ENCODE data around the gene NFATC1. TPM values are rescaled to one million over a fixed set of nuclear protein-coding genes. Genes with fewer than 3 reads are reported as not detected.

NFATC1 gene
- polyA plus RNA-seq (2013, experiment 1 of 2): 4.7 TPM
- 5.2 TPM for polyA plus RNA-seq (2013, experiment 2 of 2)

DNA sequence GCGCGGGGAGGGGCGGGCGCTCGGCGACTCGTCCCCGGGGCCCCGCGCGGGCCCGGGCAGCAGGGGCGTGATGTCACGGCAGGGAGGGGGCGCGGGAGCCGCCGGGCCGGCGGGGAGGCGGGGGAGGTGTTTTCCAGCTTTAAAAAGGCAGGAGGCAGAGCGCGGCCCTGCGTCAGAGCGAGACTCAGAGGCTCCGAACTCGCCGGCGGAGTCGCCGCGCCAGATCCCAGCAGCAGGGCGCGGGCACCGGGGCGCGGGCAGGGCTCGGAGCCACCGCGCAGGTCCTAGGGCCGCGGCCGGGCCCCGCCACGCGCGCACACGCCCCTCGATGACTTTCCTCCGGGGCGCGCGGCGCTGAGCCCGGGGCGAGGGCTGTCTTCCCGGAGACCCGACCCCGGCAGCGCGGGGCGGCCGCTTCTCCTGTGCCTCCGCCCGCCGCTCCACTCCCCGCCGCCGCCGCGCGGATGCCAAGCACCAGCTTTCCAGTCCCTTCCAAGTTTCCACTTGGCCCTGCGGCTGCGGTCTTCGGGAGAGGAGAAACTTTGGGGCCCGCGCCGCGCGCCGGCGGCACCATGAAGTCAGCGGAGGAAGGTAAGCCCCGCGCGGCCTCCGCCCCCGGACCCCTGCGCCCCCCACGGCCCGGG lies at the start of gene NFATC1:
TSS of gene NFATC1 (plus strand) at position 170 of the 644 bp plus-strand sequence. CDS start at position 465, 295 bp downstream.
- Histone ChIP-seq H3K4ac (ENCODE audit: low read length) (no peak within 1 kb of the TSS), H3K4me1 (ENCODE audit: control insufficient read depth in 2 of 2, insufficient read depth in 1 of 2, low read depth in 1 of 2, low read length in 2 of 2) (peaks cover 4 to 7% of the 10 kb centered on the region in 2 donors), H3K9ac (ENCODE audit: low read depth, low read length, poor library complexity) (peak within 1 kb of the TSS; percentile 60), H3K4me2 (ENCODE audit: insufficient read depth, low read length, poor library complexity, severe bottlenecking) (peak within 1 kb of the TSS; percentile 69), H3K36me3 (replicated peaks in 1 of 2; ENCODE audit: control insufficient read depth in 2 of 2, insufficient read depth in 2 of 2, low read length in 2 of 2) (no peaks in the 10 kb centered on the region), H3K4me3 (ENCODE audit: low read length in 2 of 2) (peak within 1 kb of the TSS; percentile 22 to 80), H2AFZ (ENCODE audit: low read length) (peak within 1 kb of the TSS; percentile 87), H3K9me3 (replicated peaks in 1 of 2; ENCODE audit: control insufficient read depth in 2 of 2, insufficient read depth in 1 of 2, low read depth in 1 of 2, low read length in 2 of 2) (no peaks in the 10 kb centered on the region), H3K27me3 (ENCODE audit: control insufficient read depth in 3 of 3, insufficient read depth in 3 of 3, low read depth in 1 of 3, low read length in 3 of 3) (peaks cover 55 to 76% (median 71%) of the 10 kb centered on the region in 3 experiments), H3K27ac (replicated peaks; ENCODE audit: low read length) (no peak within 1 kb of the TSS), H3K18ac (ENCODE audit: low read length) (peak within 1 kb of the TSS; percentile 95), H2BK12ac (ENCODE audit: low read length) (no peak within 1 kb of the TSS), H2BK120ac (ENCODE audit: low read depth, low read length) (no peak within 1 kb of the TSS), H2BK5ac (ENCODE audit: low read length) (no peak within 1 kb of the TSS), H3K23ac (ENCODE audit: low read depth, low read length, poor library complexity) (peak within 1 kb of the TSS; percentile 85), H2BK15ac (ENCODE audit: low read length) (peak within 1 kb of the TSS; percentile 67), H4K91ac (ENCODE audit: low read depth, low read length, poor library complexity) (no peak within 1 kb of the TSS), H4K8ac (ENCODE audit: low read depth, low read length) (peak within 1 kb of the TSS; percentile 17), H3K79me1 (ENCODE audit: low read depth, low read length) (no peaks in the 10 kb centered on the region), H2AK5ac (ENCODE audit: low read depth, low read length) (no peak within 1 kb of the TSS), H3K14ac (ENCODE audit: low read length) (peak within 1 kb of the TSS; percentile 31)
- peak; percentile 65 for DNase-seq (ENCODE audit: low spot score)
- no CpG with 5 or more reads among the region's 91 CpGs for WGBS, 2 donors (ENCODE audit: extremely low coverage in 2 of 2, insufficient read length in 2 of 2, insufficient replicate concordance in 1 of 2)

- Histone ChIP-seq H3K79me1 (ENCODE audit: low read depth, low read length) (peaks cover 6% of the 10 kb centered on the region), H2AK5ac (ENCODE audit: low read depth, low read length) (no peak overlapping the region), H3K27me3 (ENCODE audit: control insufficient read depth in 3 of 3, insufficient read depth in 3 of 3, low read depth in 1 of 3, low read length in 3 of 3) (no peaks in the 10 kb centered on the region), H2AFZ (ENCODE audit: low read length) (no peak overlapping the region), H2BK120ac (ENCODE audit: low read depth, low read length) (no peak overlapping the region), H3K4me3 (ENCODE audit: low read length in 2 of 2) (peak overlapping the region in 1 of 2 donors; percentile 44), H2BK15ac (ENCODE audit: low read length) (no peak overlapping the region), H3K27ac (replicated peaks; ENCODE audit: low read length) (no peak overlapping the region), H3K4me2 (ENCODE audit: insufficient read depth, low read length, poor library complexity, severe bottlenecking) (no peak overlapping the region), H3K4ac (ENCODE audit: low read length) (no peak overlapping the region), H3K23ac (ENCODE audit: low read depth, low read length, poor library complexity) (peak overlapping the region; percentile 83), H4K8ac (ENCODE audit: low read depth, low read length) (peak overlapping the region; percentile 97), H3K18ac (ENCODE audit: low read length) (peak overlapping the region; percentile 67), H3K9ac (ENCODE audit: low read depth, low read length, poor library complexity) (peak overlapping the region; percentile 53), H3K36me3 (replicated peaks in 1 of 2; ENCODE audit: control insufficient read depth in 2 of 2, insufficient read depth in 2 of 2, low read length in 2 of 2) (peaks cover 43 to 74% of the 10 kb centered on the region in 2 donors), H2BK12ac (ENCODE audit: low read length) (no peak overlapping the region), H2BK5ac (ENCODE audit: low read length) (no peak overlapping the region), H3K14ac (ENCODE audit: low read length) (no peak overlapping the region), H4K91ac (ENCODE audit: low read depth, low read length, poor library complexity) (peak overlapping the region; percentile 90), H3K9me3 (replicated peaks in 1 of 2; ENCODE audit: control insufficient read depth in 2 of 2, insufficient read depth in 1 of 2, low read depth in 1 of 2, low read length in 2 of 2) (peaks cover 0 to 8% of the 10 kb centered on the region in 2 donors), H3K4me1 (ENCODE audit: control insufficient read depth in 2 of 2, insufficient read depth in 1 of 2, low read depth in 1 of 2, low read length in 2 of 2) (peaks cover 0 to 2% of the 10 kb centered on the region in 2 donors)
- WGBS, 2 donors (ENCODE audit: extremely low coverage in 2 of 2, insufficient read length in 2 of 2, insufficient replicate concordance in 1 of 2): no CpG with 5 or more reads among the region's 26 CpGs
- no peak for DNase-seq (ENCODE audit: low spot score)
Measured at GRCh38 chr18:79345981-79346380, 49.7 kb upstream of the NFATC1 start.

- H3K18ac ChIP-seq (ENCODE audit: low read length): no peak overlapping the region
- H3K23ac ChIP-seq (ENCODE audit: low read depth, low read length, poor library complexity): no peak overlapping the region
- H3K36me3 ChIP-seq (replicated peaks in 1 of 2; ENCODE audit: control insufficient read depth in 2 of 2, insufficient read depth in 2 of 2, low read length in 2 of 2): peaks cover 41 to 78% of the 10 kb centered on the region in 2 donors
- no peak overlapping the region for H3K4ac ChIP-seq (ENCODE audit: low read length)
- H3K4me2 ChIP-seq (ENCODE audit: insufficient read depth, low read length, poor library complexity, severe bottlenecking): no peak overlapping the region
- H2BK120ac ChIP-seq (ENCODE audit: low read depth, low read length): no peak overlapping the region
- no peak overlapping the region for H4K91ac ChIP-seq (ENCODE audit: low read depth, low read length, poor library complexity)
- peaks cover 0 to 8% of the 10 kb centered on the region in 2 donors for H3K9me3 ChIP-seq (replicated peaks in 1 of 2; ENCODE audit: control insufficient read depth in 2 of 2, insufficient read depth in 1 of 2, low read depth in 1 of 2, low read length in 2 of 2)
- H3K4me1 ChIP-seq (ENCODE audit: control insufficient read depth in 2 of 2, insufficient read depth in 1 of 2, low read depth in 1 of 2, low read length in 2 of 2): peaks cover 0 to 2% of the 10 kb centered on the region in 2 donors
- H3K27ac ChIP-seq (replicated peaks; ENCODE audit: low read length): no peak overlapping the region
- no peak overlapping the region for H3K14ac ChIP-seq (ENCODE audit: low read length)
- WGBS, 2 donors (ENCODE audit: extremely low coverage in 2 of 2, insufficient read length in 2 of 2, insufficient replicate concordance in 1 of 2): no CpG with 5 or more reads among the region's 5 CpGs
- no peak overlapping the region for H2BK15ac ChIP-seq (ENCODE audit: low read length)
- H2AFZ ChIP-seq (ENCODE audit: low read length): no peak overlapping the region
- no peaks in the 10 kb centered on the region for H3K27me3 ChIP-seq (ENCODE audit: control insufficient read depth in 3 of 3, insufficient read depth in 3 of 3, low read depth in 1 of 3, low read length in 3 of 3)
- H4K8ac ChIP-seq (ENCODE audit: low read depth, low read length): no peak overlapping the region
- no peak for DNase-seq (ENCODE audit: low spot score)
- H3K9ac ChIP-seq (ENCODE audit: low read depth, low read length, poor library complexity): no peak overlapping the region
- no peak overlapping the region for H3K4me3 ChIP-seq (ENCODE audit: low read length in 2 of 2)
- no peak overlapping the region for H2BK5ac ChIP-seq (ENCODE audit: low read length)
- no peak overlapping the region for H2BK12ac ChIP-seq (ENCODE audit: low read length)
- no peak overlapping the region for H2AK5ac ChIP-seq (ENCODE audit: low read depth, low read length)
- peaks cover 6% of the 10 kb centered on the region for H3K79me1 ChIP-seq (ENCODE audit: low read depth, low read length)
Measured at GRCh38 chr18:79348066-79348465, 47.7 kb upstream of the NFATC1 start.

DNA sequence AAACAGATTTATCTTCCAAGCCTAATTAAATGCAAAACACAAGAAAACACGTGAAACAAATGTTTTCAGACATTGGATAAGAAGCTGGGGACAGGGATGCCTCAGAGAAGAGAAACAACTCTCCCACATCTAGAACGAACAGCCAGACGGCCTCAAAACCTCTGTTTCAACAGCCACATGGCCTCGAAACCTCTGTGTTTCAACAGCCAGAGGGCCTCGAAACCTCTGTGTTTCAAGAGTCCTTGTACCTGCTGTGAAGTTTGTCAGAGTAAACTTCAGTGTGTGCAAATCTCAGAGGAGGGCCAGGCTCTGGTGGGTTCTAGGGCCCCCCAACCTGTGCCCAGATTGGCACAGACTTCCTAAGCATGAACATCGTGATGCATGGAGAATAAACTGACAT lies 43.3 kb upstream of the NFATC1 start:
- Histone ChIP-seq H3K79me1 (ENCODE audit: low read depth, low read length) (peaks cover 3% of the 10 kb centered on the region), H2AFZ (ENCODE audit: low read length) (no peak overlapping the region), H3K4ac (ENCODE audit: low read length) (no peak overlapping the region), H2AK5ac (ENCODE audit: low read depth, low read length) (no peak overlapping the region), H2BK12ac (ENCODE audit: low read length) (no peak overlapping the region), H3K14ac (ENCODE audit: low read length) (no peak overlapping the region), H3K27ac (replicated peaks; ENCODE audit: low read length) (no peak overlapping the region), H3K4me1 (ENCODE audit: control insufficient read depth in 2 of 2, insufficient read depth in 1 of 2, low read depth in 1 of 2, low read length in 2 of 2) (no peaks in the 10 kb centered on the region), H3K9ac (ENCODE audit: low read depth, low read length, poor library complexity) (no peak overlapping the region), H3K23ac (ENCODE audit: low read depth, low read length, poor library complexity) (no peak overlapping the region), H3K36me3 (replicated peaks in 1 of 2; ENCODE audit: control insufficient read depth in 2 of 2, insufficient read depth in 2 of 2, low read length in 2 of 2) (peaks cover 16 to 43% of the 10 kb centered on the region in 2 donors), H3K9me3 (replicated peaks in 1 of 2; ENCODE audit: control insufficient read depth in 2 of 2, insufficient read depth in 1 of 2, low read depth in 1 of 2, low read length in 2 of 2) (peaks cover 0 to 2% of the 10 kb centered on the region in 2 donors), H2BK5ac (ENCODE audit: low read length) (no peak overlapping the region), H3K27me3 (ENCODE audit: control insufficient read depth in 3 of 3, insufficient read depth in 3 of 3, low read depth in 1 of 3, low read length in 3 of 3) (no peaks in the 10 kb centered on the region), H3K4me3 (ENCODE audit: low read length in 2 of 2) (no peak overlapping the region), H4K91ac (ENCODE audit: low read depth, low read length, poor library complexity) (no peak overlapping the region), H3K4me2 (ENCODE audit: insufficient read depth, low read length, poor library complexity, severe bottlenecking) (no peak overlapping the region), H2BK15ac (ENCODE audit: low read length) (no peak overlapping the region), H3K18ac (ENCODE audit: low read length) (no peak overlapping the region), H4K8ac (ENCODE audit: low read depth, low read length) (no peak overlapping the region), H2BK120ac (ENCODE audit: low read depth, low read length) (no peak overlapping the region)
- no CpG with 5 or more reads among the region's 6 CpGs for WGBS, 2 donors (ENCODE audit: extremely low coverage in 2 of 2, insufficient read length in 2 of 2, insufficient replicate concordance in 1 of 2)
- DNase-seq (ENCODE audit: low spot score): no peak

All from neuronal stem cell (in vitro differentiated cells).